Osteocyte (in vitro differentiated cells): ENCODE results near the gene RNF213. TPM values are rescaled to one million over a fixed set of nuclear protein-coding genes. Genes with fewer than 3 reads are reported as not detected.
"Not testable (repeated sequence)": the region's sequence is repeated elsewhere in the genome, so short reads cannot be mapped to it uniquely, and the experiment has no call there.

ENCODE experiments used
- DNase-seq: peaks from one replicate; pipeline ENCODE4 v3.0.0; 2021; ENCODE audit warnings: mixed read lengths; ENCODE audit not compliant: unreplicated experiment; ENCODE audit errors: extremely low spot score
- H3K27ac Mint-ChIP-seq: one replicate; pipeline ENCODE4 v1.8.0; 2021; ENCODE audit warnings: mild to moderate bottlenecking, mixed read lengths; ENCODE audit not compliant: unreplicated experiment
- H3K27me3 Mint-ChIP-seq: one replicate; pipeline ENCODE4 v1.8.0; 2021; ENCODE audit warnings: mixed read lengths; ENCODE audit not compliant: unreplicated experiment
- H3K36me3 Mint-ChIP-seq: one replicate; pipeline ENCODE4 v1.8.0; 2021; ENCODE audit warnings: mixed read lengths; ENCODE audit not compliant: unreplicated experiment
- H3K4me1 Mint-ChIP-seq: one replicate; pipeline ENCODE4 v1.8.0; 2021; ENCODE audit warnings: mixed read lengths; ENCODE audit not compliant: unreplicated experiment
- H3K4me3 Mint-ChIP-seq: one replicate; pipeline ENCODE4 v1.8.0; 2021; ENCODE audit warnings: mild to moderate bottlenecking, moderate library complexity, mixed read lengths; ENCODE audit not compliant: unreplicated experiment
- H3K9me3 Mint-ChIP-seq: one replicate; pipeline ENCODE4 v1.8.0; 2021; ENCODE audit warnings: mixed read lengths; ENCODE audit not compliant: unreplicated experiment
- CTCF ChIP-seq: fragments of 200-600 bp; sonication (generic); IDR thresholded peaks from 2 replicates; pipeline ENCODE4 v1.5.0; 2021; ENCODE audit warnings: antibody characterized with exemption, mild to moderate bottlenecking, moderate library complexity
- total RNA-seq: library from RNA; stranded (reverse); gene quantifications from 2 replicates; pipeline ENCODE4 v1.2.1, GENCODE V29; 2021

RNF213 gene
- total RNA-seq, 1 donor from 2014 or later, result 106 TPM

- H3K9me3 Mint-ChIP-seq, result no peaks in the 10 kb centered on the region
- no peak overlapping the region for H3K4me3 Mint-ChIP-seq
- H3K27ac Mint-ChIP-seq, result no peak overlapping the region
- H3K27me3 Mint-ChIP-seq, result no peaks in the 10 kb centered on the region
- DNase-seq, result no peak
- no peaks in the 10 kb centered on the region for H3K36me3 Mint-ChIP-seq
- H3K4me1 Mint-ChIP-seq, result peaks cover 35% of the 10 kb centered on the region
- no peak for TF ChIP-seq CTCF
Observed at GRCh38 chr17:80257716-80258213, 2.9 kb upstream of the RNF213 start.

GRCh38 chr17:80258296-80258695, 2.4 kb upstream of the RNF213 start:
- H3K4me1 Mint-ChIP-seq, result peaks cover 39% of the 10 kb centered on the region

DNA sequence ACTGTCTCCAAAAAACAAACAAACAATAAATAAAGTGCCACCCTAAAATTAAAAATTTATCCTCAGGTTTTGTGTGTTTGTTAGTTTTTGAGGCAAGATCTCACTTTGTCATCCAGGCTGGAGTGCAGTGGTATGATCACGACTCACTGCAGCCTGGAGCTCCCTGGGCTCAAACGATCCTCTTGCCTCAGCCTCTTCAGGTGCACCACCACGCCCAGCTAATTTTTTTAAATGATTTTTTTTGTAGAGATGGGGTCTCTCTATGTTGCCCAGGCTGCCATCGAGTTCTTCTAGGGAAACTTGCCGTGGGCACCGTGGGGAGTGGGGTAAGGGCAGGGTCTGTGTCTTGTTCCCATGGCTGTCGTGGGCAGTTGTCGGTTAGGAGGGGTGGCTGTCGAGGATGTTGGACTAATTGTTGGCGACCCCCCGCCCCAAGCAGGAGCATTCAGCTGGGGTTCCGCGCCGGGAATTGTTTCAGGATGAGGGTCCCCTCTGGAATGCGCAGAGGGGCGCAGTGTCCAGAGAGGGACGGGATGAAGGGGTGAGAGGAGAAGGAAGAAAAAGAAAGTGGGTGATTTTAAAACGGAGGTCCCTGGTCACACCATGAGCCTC, 1.1 kb upstream of the RNF213 start:
- peak overlapping the region; percentile 95 for H3K27ac Mint-ChIP-seq
- no peaks in the 10 kb centered on the region for H3K9me3 Mint-ChIP-seq
- TF ChIP-seq CTCF, result no peak

More at GRCh38 chr17:80258296-80258695, 2.4 kb upstream of the RNF213 start:
- not testable (repeated sequence) for DNase-seq, H3K36me3 Mint-ChIP-seq, H3K9me3 Mint-ChIP-seq, H3K27ac Mint-ChIP-seq, H3K27me3 Mint-ChIP-seq
- peak overlapping the region; percentile 16 for H3K4me3 Mint-ChIP-seq

DNA sequence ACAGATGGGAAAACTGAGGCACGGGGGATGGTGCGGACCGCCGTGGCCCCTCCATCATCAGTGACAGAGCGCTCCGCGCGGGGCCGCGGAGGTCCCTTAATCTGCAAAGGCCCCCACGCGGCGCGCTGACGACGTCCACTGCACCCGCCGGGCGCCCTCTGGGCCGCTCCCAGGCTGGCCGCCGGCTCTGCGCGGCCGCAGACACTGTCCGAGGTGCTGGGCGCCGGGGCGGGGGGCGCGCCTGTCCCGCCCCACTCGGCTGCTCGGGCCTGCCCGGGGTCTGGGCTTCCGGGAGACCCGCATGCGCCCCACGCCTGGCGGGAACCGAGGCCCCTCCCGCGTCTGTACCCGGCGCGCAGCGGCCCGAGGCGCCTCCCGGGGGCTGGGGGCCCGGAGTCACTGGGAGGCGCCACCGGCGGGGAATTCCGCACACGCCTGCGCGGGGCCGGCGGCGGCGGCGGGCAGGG, 550 bp upstream of the RNF213 start:
- Mint-ChIP-seq H3K9me3 (no peaks in the 10 kb centered on the region), H3K27ac (peak overlapping the region; percentile 95), H3K36me3 (peaks cover 8% of the 10 kb centered on the region), H3K27me3 (no peaks in the 10 kb centered on the region), H3K4me3 (peak overlapping the region; percentile 83), H3K4me1 (peaks cover 30% of the 10 kb centered on the region)
- no peak for TF ChIP-seq CTCF
- DNase-seq, result peak; percentile 90

More for the DNA sequence above, 1.1 kb upstream of the RNF213 start:
- peaks cover 4% of the 10 kb centered on the region for H3K36me3 Mint-ChIP-seq
- DNase-seq, result no peak
- H3K27me3 Mint-ChIP-seq, result no peaks in the 10 kb centered on the region
- peaks cover 35% of the 10 kb centered on the region for H3K4me1 Mint-ChIP-seq
- peak overlapping the region; percentile 83 for H3K4me3 Mint-ChIP-seq

DNA sequence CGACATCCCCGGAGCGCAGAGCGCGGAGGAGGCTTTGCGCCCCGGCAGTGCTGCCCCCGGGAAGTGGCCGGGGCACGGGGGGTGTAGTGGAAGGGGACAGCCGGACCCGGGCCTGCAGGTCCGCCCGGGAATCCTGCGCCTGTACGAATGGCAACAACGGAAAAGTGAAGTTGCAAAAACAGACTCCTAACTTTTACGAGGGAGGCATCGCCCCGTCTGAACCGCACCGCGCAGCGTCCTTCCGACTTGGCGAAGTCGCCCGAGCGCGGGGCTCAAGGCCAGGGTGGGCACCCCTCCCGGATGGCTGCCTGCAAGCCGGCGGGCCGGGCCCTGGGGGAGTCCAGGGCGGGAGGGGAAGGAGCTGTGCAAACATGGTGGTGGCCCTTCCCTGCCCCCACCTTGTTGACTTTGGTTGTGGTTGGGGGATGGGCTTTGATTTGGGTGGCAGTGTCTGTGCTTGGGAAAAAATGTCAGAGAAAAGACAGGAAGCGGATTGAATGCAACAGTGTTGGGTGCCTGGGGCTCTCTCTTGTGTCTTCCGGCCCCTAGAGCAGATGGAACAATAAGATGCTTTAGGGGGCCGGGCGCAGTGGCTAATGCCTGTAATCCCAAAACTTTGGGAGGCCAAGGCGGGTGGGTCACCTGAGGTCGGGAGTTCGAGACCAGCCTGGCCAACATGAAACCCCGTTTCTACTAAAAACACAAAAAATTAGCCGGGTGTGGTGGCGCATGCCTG, 675 bp downstream of the RNF213 start:
- DNase-seq, result no peak
- peak overlapping the region; percentile 82 for H3K4me3 Mint-ChIP-seq
- no peak for TF ChIP-seq CTCF

More for the DNA sequence above, 675 bp downstream of the RNF213 start:
- H3K36me3 Mint-ChIP-seq, result peaks cover 14% of the 10 kb centered on the region
- peak overlapping the region; percentile 86 for H3K27ac Mint-ChIP-seq
- no peaks in the 10 kb centered on the region for H3K27me3 Mint-ChIP-seq
- no peaks in the 10 kb centered on the region for H3K9me3 Mint-ChIP-seq
- peaks cover 26% of the 10 kb centered on the region for H3K4me1 Mint-ChIP-seq
